Liver (tissue), 9 donors: Measurements from ENCODE around the gene NLRP12. TPM values are rescaled to one million over a fixed set of nuclear protein-coding genes. Genes with fewer than 3 reads are reported as not detected.
"Not testable (repeated sequence)": the region's sequence is repeated elsewhere in the genome, so short reads cannot be mapped to it uniquely, and the experiment has no call there.

ENCODE experiments used
- DNase-seq: peaks from one replicate; pipeline ENCODE4 v3.0.0-alpha.2; 2017; ENCODE audit warnings: low spot score
- H3K27ac ChIP-seq, 2 donors: one replicate each; pipeline ENCODE4 v1.7.0; 2013; ENCODE audit warnings: inconsistent platforms in 2 of 2, low read length in 2 of 2, control low read depth in 1 of 2, low read depth in 1 of 2, mild to moderate bottlenecking in 1 of 2
- H3K27me3 ChIP-seq, 4 donors: one replicate each; pipeline versions ENCODE4 v1.6.1 to v1.7.0; 2013; ENCODE audit warnings: low read length in 3 of 4, inconsistent platforms in 1 of 4, mild to moderate bottlenecking in 1 of 4, moderate library complexity in 1 of 4; ENCODE audit not compliant: control insufficient read depth in 4 of 4, insufficient read depth in 4 of 4
- H3K36me3 ChIP-seq, 4 donors: one replicate each; pipeline versions ENCODE4 v1.6.1 to v1.7.0; 2013; ENCODE audit warnings: low read length in 3 of 4, mild to moderate bottlenecking in 3 of 4, low read depth in 1 of 4, moderate library complexity in 1 of 4; ENCODE audit not compliant: control insufficient read depth in 4 of 4, insufficient read depth in 3 of 4
- H3K4me1 ChIP-seq, 4 donors: one replicate each; pipeline versions ENCODE4 v1.6.1 to v1.7.0; 2013; ENCODE audit warnings: low read length in 3 of 4, mild to moderate bottlenecking in 3 of 4, moderate library complexity in 1 of 4; ENCODE audit not compliant: control insufficient read depth in 4 of 4, insufficient read depth in 4 of 4
- H3K4me3 ChIP-seq, 3 donors: one replicate each; pipeline versions ENCODE4 v1.6.1 to v1.7.0; 2013; ENCODE audit warnings: low read length in 3 of 3, control low read depth in 1 of 3, low read depth in 1 of 3, mild to moderate bottlenecking in 1 of 3
- H3K9ac ChIP-seq, 2 donors: one replicate each; pipeline ENCODE4 v1.7.0; 2013; ENCODE audit warnings: low read length in 2 of 2, mild to moderate bottlenecking in 2 of 2, moderate library complexity in 2 of 2, control low read depth in 1 of 2, low read depth in 1 of 2
- H3K9me3 ChIP-seq, 4 donors: one replicate each; pipeline versions ENCODE4 v1.6.1 to v1.7.0; 2013; ENCODE audit warnings: low read length in 3 of 4; ENCODE audit not compliant: control insufficient read depth in 4 of 4
- EGR1 ChIP-seq, 2 donors: IDR thresholded peaks; 2 replicates each; pipeline ENCODE4 v1.6.1; 2016 to 2018; ENCODE audit warnings: antibody characterized with exemption in 2 of 2, low read depth in 2 of 2
- JUND ChIP-seq, 2 donors: IDR thresholded peaks; 2 replicates each; pipeline ENCODE4 v1.6.1; 2016; ENCODE audit warnings: antibody characterized with exemption in 2 of 2
- NR2F2 ChIP-seq: IDR thresholded peaks from 2 replicates; pipeline ENCODE4 v1.6.1; 2016; ENCODE audit warnings: antibody characterized with exemption
- RAD21 ChIP-seq, 2 donors: IDR thresholded peaks; 2 replicates each; pipeline ENCODE4 v1.6.1; 2016; ENCODE audit warnings: antibody characterized with exemption in 2 of 2, mild to moderate bottlenecking in 2 of 2
- SP1 ChIP-seq: IDR thresholded peaks from 2 replicates; pipeline ENCODE4 v1.6.1; 2018; ENCODE audit warnings: antibody characterized with exemption, mild to moderate bottlenecking
- TAF1 ChIP-seq: conservative IDR thresholded peaks from 2 replicates; pipeline ENCODE4 v1.6.1; 2016; ENCODE audit warnings: antibody characterized with exemption, mild to moderate bottlenecking
- YY1 ChIP-seq: IDR thresholded peaks from 2 replicates; pipeline ENCODE4 v1.6.1; 2016; ENCODE audit warnings: antibody characterized with exemption, mild to moderate bottlenecking
- WGBS: extraction: QIAGEN DNeasy Blood & Tissue Kit; methylation state at CpG from one replicate; pipeline ENCODE4 v1.1.7; 2013; 5-methylcytosine and 5-hydroxymethylcytosine counted together
- polyA plus RNA-seq, 2 donors: library from polyadenylated mRNA; stranded (reverse) in 1 of 2; unstranded in 1 of 2; fragments of 200-250 nt in 1 of 2; fragments of >200 nt in 1 of 2; fragmentation: Nextera tagmentation in 1 of 2; extraction: Ambion mirVana in 1 of 2; gene quantifications; one replicate each; pipeline versions ENCODE4 v1.2.1 to v1.2.3, GENCODE V29; 2013 to 2015
- total RNA-seq, 2 donors: library from RNA; depleted of rRNA; stranded (reverse); fragments of >200 nt; gene quantifications; one replicate each; pipeline ENCODE4 v1.2.3, GENCODE V29; 2014
- TF ChIP-seq, protein P1 (sequence below): IDR thresholded peaks from 2 replicates; pipeline ENCODE4 v1.6.1; 2016; ENCODE audit warnings: antibody characterized with exemption, mild to moderate bottlenecking
- TF ChIP-seq, protein P2 (sequence below): IDR thresholded peaks from 2 replicates; pipeline ENCODE4 v1.6.1; 2016; ENCODE audit warnings: antibody characterized with exemption
- TF ChIP-seq, protein P3 (sequence below): IDR thresholded peaks from 2 replicates; pipeline ENCODE4 v1.6.1; 2016; ENCODE audit warnings: antibody characterized with exemption
- TF ChIP-seq, protein P4 (sequence below): IDR thresholded peaks from 2 replicates; pipeline ENCODE4 v1.6.1; 2016; ENCODE audit warnings: antibody characterized with exemption
- donor health status: healthy.
- donor health status: healthy.
- donor health status: healthy.
- donor health status: healthy.
- donor health status: healthy.

The NLRP12 gene
- total and polyA plus RNA-seq, 4 donors: 0.10 to 1.8 (median 0.58) TPM

DNA sequence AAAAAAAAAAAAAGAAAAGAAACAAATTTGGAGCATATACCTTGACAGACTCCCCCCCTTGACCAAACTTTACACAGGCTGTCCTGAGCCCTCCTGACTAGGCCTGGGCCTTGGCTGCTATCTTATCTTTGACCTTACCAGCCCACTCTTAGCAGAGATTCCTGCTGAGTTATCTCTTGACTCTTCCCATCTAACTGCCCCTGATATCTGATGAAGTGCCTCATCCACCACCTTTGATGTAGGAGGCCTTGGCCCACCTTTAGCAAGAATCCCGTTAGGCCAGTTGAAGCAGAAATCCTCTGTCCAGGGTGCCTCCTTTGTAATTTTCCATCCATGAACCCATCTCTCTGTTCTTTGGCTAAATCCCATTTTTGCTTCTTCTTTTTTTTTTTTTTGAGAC is 43.6 kb downstream of the NLRP12 start:
- no peaks in the 10 kb centered on the region for H3K9me3 ChIP-seq
- no peak for DNase-seq
- 42% methylated on average over 1 of the region's 1 CpG for WGBS
- TF ChIP-seq JUND (IDR thresholded peaks at IDR 0.05): no peak
- TF ChIP-seq, protein P1, sequence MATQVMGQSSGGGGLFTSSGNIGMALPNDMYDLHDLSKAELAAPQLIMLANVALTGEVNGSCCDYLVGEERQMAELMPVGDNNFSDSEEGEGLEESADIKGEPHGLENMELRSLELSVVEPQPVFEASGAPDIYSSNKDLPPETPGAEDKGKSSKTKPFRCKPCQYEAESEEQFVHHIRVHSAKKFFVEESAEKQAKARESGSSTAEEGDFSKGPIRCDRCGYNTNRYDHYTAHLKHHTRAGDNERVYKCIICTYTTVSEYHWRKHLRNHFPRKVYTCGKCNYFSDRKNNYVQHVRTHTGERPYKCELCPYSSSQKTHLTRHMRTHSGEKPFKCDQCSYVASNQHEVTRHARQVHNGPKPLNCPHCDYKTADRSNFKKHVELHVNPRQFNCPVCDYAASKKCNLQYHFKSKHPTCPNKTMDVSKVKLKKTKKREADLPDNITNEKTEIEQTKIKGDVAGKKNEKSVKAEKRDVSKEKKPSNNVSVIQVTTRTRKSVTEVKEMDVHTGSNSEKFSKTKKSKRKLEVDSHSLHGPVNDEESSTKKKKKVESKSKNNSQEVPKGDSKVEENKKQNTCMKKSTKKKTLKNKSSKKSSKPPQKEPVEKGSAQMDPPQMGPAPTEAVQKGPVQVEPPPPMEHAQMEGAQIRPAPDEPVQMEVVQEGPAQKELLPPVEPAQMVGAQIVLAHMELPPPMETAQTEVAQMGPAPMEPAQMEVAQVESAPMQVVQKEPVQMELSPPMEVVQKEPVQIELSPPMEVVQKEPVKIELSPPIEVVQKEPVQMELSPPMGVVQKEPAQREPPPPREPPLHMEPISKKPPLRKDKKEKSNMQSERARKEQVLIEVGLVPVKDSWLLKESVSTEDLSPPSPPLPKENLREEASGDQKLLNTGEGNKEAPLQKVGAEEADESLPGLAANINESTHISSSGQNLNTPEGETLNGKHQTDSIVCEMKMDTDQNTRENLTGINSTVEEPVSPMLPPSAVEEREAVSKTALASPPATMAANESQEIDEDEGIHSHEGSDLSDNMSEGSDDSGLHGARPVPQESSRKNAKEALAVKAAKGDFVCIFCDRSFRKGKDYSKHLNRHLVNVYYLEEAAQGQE: no peak
- no peak for TF ChIP-seq TAF1
- no peak for TF ChIP-seq SP1
- TF ChIP-seq YY1: no peak
- no peak for TF ChIP-seq NR2F2
- TF ChIP-seq, protein P2, sequence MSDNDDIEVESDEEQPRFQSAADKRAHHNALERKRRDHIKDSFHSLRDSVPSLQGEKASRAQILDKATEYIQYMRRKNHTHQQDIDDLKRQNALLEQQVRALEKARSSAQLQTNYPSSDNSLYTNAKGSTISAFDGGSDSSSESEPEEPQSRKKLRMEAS: no peak
- TF ChIP-seq, protein P3, sequence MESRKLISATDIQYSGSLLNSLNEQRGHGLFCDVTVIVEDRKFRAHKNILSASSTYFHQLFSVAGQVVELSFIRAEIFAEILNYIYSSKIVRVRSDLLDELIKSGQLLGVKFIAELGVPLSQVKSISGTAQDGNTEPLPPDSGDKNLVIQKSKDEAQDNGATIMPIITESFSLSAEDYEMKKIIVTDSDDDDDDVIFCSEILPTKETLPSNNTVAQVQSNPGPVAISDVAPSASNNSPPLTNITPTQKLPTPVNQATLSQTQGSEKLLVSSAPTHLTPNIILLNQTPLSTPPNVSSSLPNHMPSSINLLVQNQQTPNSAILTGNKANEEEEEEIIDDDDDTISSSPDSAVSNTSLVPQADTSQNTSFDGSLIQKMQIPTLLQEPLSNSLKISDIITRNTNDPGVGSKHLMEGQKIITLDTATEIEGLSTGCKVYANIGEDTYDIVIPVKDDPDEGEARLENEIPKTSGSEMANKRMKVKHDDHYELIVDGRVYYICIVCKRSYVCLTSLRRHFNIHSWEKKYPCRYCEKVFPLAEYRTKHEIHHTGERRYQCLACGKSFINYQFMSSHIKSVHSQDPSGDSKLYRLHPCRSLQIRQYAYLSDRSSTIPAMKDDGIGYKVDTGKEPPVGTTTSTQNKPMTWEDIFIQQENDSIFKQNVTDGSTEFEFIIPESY: no peak
- H3K4me3 ChIP-seq: no peak overlapping the region
- H3K36me3 ChIP-seq: no peaks in the 10 kb centered on the region
- H3K27ac ChIP-seq: no peak overlapping the region
- H3K27me3 ChIP-seq: no peaks in the 10 kb centered on the region
- no peaks in the 10 kb centered on the region for H3K4me1 ChIP-seq
- no peak overlapping the region for H3K9ac ChIP-seq

DNA sequence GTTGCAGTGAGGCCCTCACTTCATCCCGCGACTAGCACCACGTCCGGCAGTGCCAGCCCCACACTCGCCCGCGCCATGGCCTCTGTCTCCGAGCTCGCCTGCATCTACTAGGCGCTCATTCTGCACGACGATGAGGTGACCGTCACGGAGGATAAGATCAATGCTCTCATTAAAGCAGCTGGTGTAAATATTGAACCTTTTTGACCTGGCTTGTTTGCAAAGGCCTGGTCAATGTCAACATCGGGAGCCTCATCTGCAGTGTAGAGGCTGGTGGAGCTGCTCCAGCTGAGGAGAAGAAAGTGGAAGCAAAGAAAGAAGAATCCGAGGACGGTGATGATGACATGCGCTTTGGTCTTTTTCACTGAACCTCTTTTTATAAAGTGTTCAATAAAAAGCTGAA is 48.6 kb downstream of the NLRP12 start:
- H3K9ac ChIP-seq: no peak overlapping the region
- no peak overlapping the region for H3K4me3 ChIP-seq
- no peak overlapping the region for H3K27ac ChIP-seq
- TF ChIP-seq YY1 (no peak), RAD21 (IDR thresholded peaks at IDR 0.05) (no peak), EGR1 (IDR thresholded peaks at IDR 0.05; ENCODE audit: low read depth in 2 of 2) (no peak), JUND (IDR thresholded peaks at IDR 0.05) (no peak)
- TF ChIP-seq, protein P4, sequence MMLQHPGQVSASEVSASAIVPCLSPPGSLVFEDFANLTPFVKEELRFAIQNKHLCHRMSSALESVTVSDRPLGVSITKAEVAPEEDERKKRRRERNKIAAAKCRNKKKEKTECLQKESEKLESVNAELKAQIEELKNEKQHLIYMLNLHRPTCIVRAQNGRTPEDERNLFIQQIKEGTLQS: no peak
- peaks cover 0 to 2% (median 0%) of the 10 kb centered on the region in 4 donors for H3K9me3 ChIP-seq
- no peaks in the 10 kb centered on the region for H3K36me3 ChIP-seq
- H3K4me1 ChIP-seq: no peaks in the 10 kb centered on the region
- DNase-seq: no peak
- H3K27me3 ChIP-seq: no peaks in the 10 kb centered on the region
- 35% methylated on average over 18 of the region's 18 CpGs for WGBS

DNA sequence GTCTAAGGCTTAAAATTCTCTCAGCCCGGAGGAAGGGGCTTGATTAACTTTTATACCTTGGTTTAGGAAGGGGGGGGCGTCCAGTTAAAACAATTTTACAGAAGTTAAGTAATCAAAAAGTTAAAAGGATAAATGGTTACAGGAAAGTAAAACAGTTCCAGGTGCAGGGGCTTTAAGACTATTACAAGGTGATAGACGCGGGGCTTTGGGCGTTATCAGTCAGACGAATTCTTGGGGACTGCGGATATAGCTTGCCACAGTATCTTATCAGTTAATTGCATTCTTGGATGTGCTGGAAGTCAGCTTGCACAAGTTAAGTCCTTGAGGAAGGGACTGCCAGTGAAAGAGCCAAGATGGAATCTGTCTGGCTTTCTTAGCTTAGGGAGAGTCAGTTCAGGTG is 49.6 kb downstream of the NLRP12 start:
- H3K9me3 ChIP-seq, H3K4me1 ChIP-seq, H3K27ac ChIP-seq, H3K27me3 ChIP-seq, H3K4me3 ChIP-seq, H3K36me3 ChIP-seq, H3K9ac ChIP-seq, DNase-seq: not testable (repeated sequence)
- WGBS: 29% methylated on average over 7 of the region's 7 CpGs
